ENCODE results near the gene GSK3A.

- no peak for TF ChIP-seq CTCF (IDR thresholded peaks at IDR 0.05)
- no peak for TF ChIP-seq ZNF263 (CRISPR knock-in tag; IDR thresholded peaks at IDR 0.05; ENCODE audit: low read depth)
- TF ChIP-seq IRF2 (CRISPR knock-in tag; IDR thresholded peaks at IDR 0.05; ENCODE audit: borderline replicate concordance, low read depth), result no peak
- TF ChIP-seq FOXP4 (CRISPR knock-in tag; IDR thresholded peaks at IDR 0.05), result peak; percentile 25; the same call in 1 of the 2 replicates
- TF ChIP-seq ATF6 (CRISPR knock-in tag; IDR thresholded peaks at IDR 0.05), result no peak
- TF ChIP-seq USF2 (CRISPR knock-in tag; IDR thresholded peaks at IDR 0.05), result no peak
- TF ChIP-seq ARID4B (CRISPR knock-in tag; IDR thresholded peaks at IDR 0.05; ENCODE audit: borderline replicate concordance), result 0 out of 2 replicates have a peak, but pooled peaks have one; percentile 49
- no peak for TF ChIP-seq E2F4 (CRISPR knock-in tag; IDR thresholded peaks at IDR 0.05; ENCODE audit: borderline replicate concordance, low read depth)
- TF ChIP-seq SMAD3 (CRISPR knock-in tag; IDR thresholded peaks at IDR 0.05; ENCODE audit: borderline replicate concordance), result no peak
- TF ChIP-seq MAX (CRISPR knock-in tag; IDR thresholded peaks at IDR 0.05), result peak; percentile 58; the same call in 1 of the 2 replicates
Measured at GRCh38 chr19:42216653-42217519, 25.5 kb downstream of the GSK3A start.

Measured in WTC11 (cell line).